ENCODE measurements around the gene WDR90. TPM values are rescaled to one million over a fixed set of nuclear protein-coding genes. Genes with fewer than 3 reads are reported as not detected.
A peak's percentile ranks its signal among the peaks of the same experiment; 100 is the strongest.

WDR90 gene
- total RNA-seq, 2 donors from 2014 or later, result 15.8 to 111 TPM

DNA sequence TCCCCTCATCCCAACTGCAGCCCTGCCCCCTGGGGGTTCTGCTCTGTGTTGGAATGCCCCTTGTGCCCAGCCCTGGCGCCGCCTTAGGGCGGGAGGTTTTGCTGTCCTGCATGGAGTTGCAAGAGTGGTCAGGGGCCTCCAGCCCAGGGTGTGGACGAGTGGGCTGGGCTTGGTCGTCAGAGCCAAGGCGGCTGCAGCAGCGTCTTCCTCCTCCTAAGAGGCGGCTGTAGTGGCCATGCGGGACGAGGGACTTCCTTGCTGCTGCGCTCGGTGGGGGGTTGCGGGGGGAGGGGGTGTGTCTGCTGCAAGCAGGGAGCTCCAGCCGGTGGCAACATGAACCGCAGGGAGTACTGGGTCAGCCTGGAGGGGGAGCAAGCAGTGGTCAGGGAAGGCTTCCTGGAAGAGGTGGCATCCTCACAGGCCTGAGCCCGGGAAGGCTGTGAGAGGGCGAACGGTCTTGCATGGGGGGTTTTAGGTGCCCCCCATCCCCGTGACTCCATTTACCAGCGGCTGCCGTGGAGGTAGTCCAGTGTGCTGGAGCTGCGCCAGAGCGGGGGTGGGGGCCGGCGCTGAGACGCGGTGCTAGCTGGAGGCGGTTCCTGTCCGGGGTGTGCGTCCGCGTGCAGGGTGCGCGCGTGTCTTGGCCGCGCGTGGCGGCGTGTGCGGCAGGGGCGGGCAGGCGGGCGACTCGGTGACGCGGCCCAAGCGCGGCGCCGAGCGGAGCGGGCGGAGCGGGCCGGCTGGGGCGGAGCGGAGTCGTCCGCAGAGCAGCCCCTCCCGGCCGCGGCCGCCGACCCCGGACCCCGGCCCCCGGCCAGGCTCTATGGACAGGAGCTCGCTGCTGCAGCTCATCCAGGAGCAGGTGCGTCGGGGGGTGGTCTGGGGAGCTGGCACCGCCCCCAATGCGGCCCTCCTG, 26.1 kb downstream of the WDR90 start, which contains the start of gene RHBDL1:
TSS of gene RHBDL1 (plus strand) at position 704 of the 916 bp plus-strand sequence. CDS start at position 824, 120 bp downstream.
- Histone ChIP-seq H3K9me3 (no peaks in the 10 kb centered on the region), H3K4me3 (no peak within 1 kb of the TSS), H3K36me3 (replicated peaks in 1 of 2; ENCODE audit: insufficient read depth in 1 of 2, low read depth in 2 of 2) (peaks cover 0 to 19% of the 10 kb centered on the region in 2 donors), H3K27me3 (no peaks in the 10 kb centered on the region), H3K4me1 (peaks cover 31% of the 10 kb centered on the region), H3K27ac (no peak within 1 kb of the TSS)
- ATAC-seq (no peak), DNase-seq (peak in 2 of 4 donors; percentile 53 to 59)
- WGBS, 2 donors, result 0 to 7% methylated on average over 6 to 71 of the region's 73 CpGs
- TF ChIP-seq CTCF (IDR thresholded peaks at IDR 0.05) (no peak), POLR2A (IDR thresholded peaks at IDR 0.05) (no peak)
- intact Hi-C loops (cut with DNase I), result no loop called here

- DNase-seq (no peak), ATAC-seq (no peak)
- H3K4me1 ChIP-seq, result peaks cover 37% of the 10 kb centered on the region
Observed at GRCh38 chr16:675884-676564, 26.9 kb downstream of the WDR90 start.

DNA sequence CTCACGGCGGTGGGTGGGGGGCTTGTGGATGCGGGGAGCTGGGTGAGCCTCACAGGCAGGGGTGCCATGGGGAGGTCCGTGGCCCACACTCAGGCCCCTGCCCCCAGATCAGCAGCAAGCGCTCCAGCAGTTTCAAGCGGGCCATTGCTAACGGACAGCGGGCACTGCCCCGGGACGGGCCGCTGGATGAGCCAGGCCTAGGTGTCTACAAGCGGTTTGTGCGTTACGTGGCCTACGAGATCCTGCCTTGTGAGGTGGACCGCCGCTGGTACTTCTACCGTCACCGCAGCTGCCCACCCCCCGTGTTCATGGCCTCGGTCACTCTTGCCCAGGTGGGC, 27.4 kb downstream of the WDR90 start:
- TF ChIP-seq POLR2A (IDR thresholded peaks at IDR 0.05) (no peak), CTCF (IDR thresholded peaks at IDR 0.05) (no peak)
- H3K27ac ChIP-seq, result no peak overlapping the region
- no peak for DNase-seq
- intact Hi-C loops (cut with DNase I), result no loop called here
- no peaks in the 10 kb centered on the region for H3K9me3 ChIP-seq
- H3K4me3 ChIP-seq, result no peak overlapping the region
- ATAC-seq, result no peak
- H3K27me3 ChIP-seq, result no peaks in the 10 kb centered on the region
- whole genome bisulfite sequencing, 2 donors, result 84 to 86% methylated on average over 10 to 21 of the region's 21 CpGs
- peaks cover 0 to 12% of the 10 kb centered on the region in 2 donors for H3K36me3 ChIP-seq (replicated peaks in 1 of 2; ENCODE audit: insufficient read depth in 1 of 2, low read depth in 2 of 2)
- H3K4me1 ChIP-seq, result peaks cover 42% of the 10 kb centered on the region

More at GRCh38 chr16:675884-676564, 26.9 kb downstream of the WDR90 start:
- no peak overlapping the region for H3K27ac ChIP-seq
- H3K4me3 ChIP-seq, result no peak overlapping the region
- H3K36me3 ChIP-seq (replicated peaks in 1 of 2; ENCODE audit: insufficient read depth in 1 of 2, low read depth in 2 of 2), result peaks cover 0 to 17% of the 10 kb centered on the region in 2 donors
- H3K9me3 ChIP-seq, result no peaks in the 10 kb centered on the region
- TF ChIP-seq POLR2A (IDR thresholded peaks at IDR 0.05) (no peak), CTCF (IDR thresholded peaks at IDR 0.05) (no peak)
- H3K27me3 ChIP-seq, result no peaks in the 10 kb centered on the region
- intact Hi-C loops (cut with DNase I), result no loop called here
- WGBS, 2 donors, result 8 to 39% methylated on average over 4 to 25 of the region's 25 CpGs

DNA sequence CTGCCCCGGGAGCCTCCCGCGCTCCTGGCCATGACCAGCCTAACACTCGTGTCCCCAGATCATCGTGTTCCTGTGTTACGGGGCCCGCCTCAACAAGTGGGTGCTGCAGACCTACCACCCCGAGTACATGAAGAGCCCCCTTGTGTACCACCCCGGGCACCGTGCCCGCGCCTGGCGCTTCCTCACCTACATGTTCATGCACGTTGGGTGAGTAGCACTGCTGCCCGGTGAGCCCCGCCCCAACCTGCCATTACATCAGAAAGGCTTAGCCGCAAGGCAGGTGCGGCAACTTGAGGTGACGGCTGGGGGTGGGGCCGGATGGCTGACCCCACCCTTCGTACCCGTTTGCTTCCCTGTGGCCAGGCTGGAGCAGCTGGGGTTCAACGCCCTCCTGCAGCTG, 27.7 kb downstream of the WDR90 start:
- Histone ChIP-seq H3K36me3 (replicated peaks in 1 of 2; ENCODE audit: insufficient read depth in 1 of 2, low read depth in 2 of 2) (peaks cover 3 to 13% of the 10 kb centered on the region in 2 donors), H3K4me1 (peaks cover 46% of the 10 kb centered on the region), H3K27me3 (no peaks in the 10 kb centered on the region), H3K27ac (no peak overlapping the region), H3K9me3 (no peaks in the 10 kb centered on the region), H3K4me3 (no peak overlapping the region)
- ATAC-seq, result no peak
- 72 to 100% methylated on average over 7 to 23 of the region's 23 CpGs for WGBS, 2 donors
- no peak for TF ChIP-seq POLR2A (IDR thresholded peaks at IDR 0.05)
- no peak for DNase-seq
- intact Hi-C loops (cut with DNase I), result no loop called here

Measured in body of pancreas (tissue), 4 donors.